CD4-positive, alpha-beta memory T cell (primary cell): ENCODE data around the gene NUAK1. TPM values are rescaled to one million over a fixed set of nuclear protein-coding genes. Genes with fewer than 3 reads are reported as not detected.

Experiments used
- CTCF ChIA-PET: fragments of 350-600 bp; sonication (Branson Sonifier 250); formaldehyde crosslinking; loops from one replicate; lab custom pipeline; 2021; ENCODE audit warnings: inconsistent platforms; ENCODE audit not compliant: partially characterized antibody; lab: Charles Lee
- POLR2A ChIA-PET: fragments of 350-600 bp; sonication (Branson Sonifier 250); formaldehyde crosslinking; loops from one replicate; lab custom pipeline; 2021; ENCODE audit not compliant: partially characterized antibody; lab: Charles Lee
- DNase-seq, 5 donors: peaks; one replicate each; pipeline versions ENCODE4 v3.0.0 to v3.0.0-alpha.2; 2020 to 2022; ENCODE audit warnings: mixed read lengths in 1 of 5
- H3K27ac ChIP-seq: one replicate; pipeline ENCODE4 v1.7.0; 2013; ENCODE audit warnings: low read depth, low read length
- H3K27me3 ChIP-seq: 2 replicates; pipeline ENCODE4 v1.7.0; 2013; ENCODE audit warnings: mild to moderate bottlenecking, low read length, moderate library complexity; ENCODE audit not compliant: insufficient read depth
- H3K36me3 ChIP-seq: 2 replicates; pipeline ENCODE4 v1.7.0; 2013; ENCODE audit warnings: mild to moderate bottlenecking, low read length, moderate library complexity; ENCODE audit not compliant: insufficient read depth
- H3K4me1 ChIP-seq: 2 replicates; pipeline ENCODE4 v1.7.0; 2013; ENCODE audit warnings: mild to moderate bottlenecking, low read length, moderate library complexity; ENCODE audit not compliant: insufficient read depth
- H3K4me3 ChIP-seq, 2 donors: one replicate each; pipeline ENCODE4 v1.7.0; 2013; ENCODE audit warnings: low read length in 2 of 2, mild to moderate bottlenecking in 1 of 2
- H3K9me3 ChIP-seq, 2 donors: one replicate each; pipeline ENCODE4 v1.7.0; 2013; ENCODE audit warnings: low read length in 2 of 2, control low read depth in 1 of 2; ENCODE audit not compliant: control insufficient read depth in 1 of 2
- H3K27ac Mint-ChIP-seq, 7 donors: one replicate each; pipeline ENCODE4 v1.8.0; 2020 to 2021; ENCODE audit warnings: mixed read lengths in 7 of 7, mild to moderate bottlenecking in 6 of 7, inconsistent platforms in 3 of 7, moderate library complexity in 3 of 7
- H3K27me3 Mint-ChIP-seq, 2 donors: one replicate each; pipeline ENCODE4 v1.8.0; 2020 to 2021; ENCODE audit warnings: mixed read lengths in 2 of 2
- H3K36me3 Mint-ChIP-seq, 2 donors: one replicate each; pipeline ENCODE4 v1.8.0; 2020 to 2021; ENCODE audit warnings: mixed read lengths in 2 of 2, inconsistent platforms in 1 of 2, mild to moderate bottlenecking in 1 of 2
- H3K4me1 Mint-ChIP-seq, 4 donors: one replicate each; pipeline ENCODE4 v1.8.0; 2020 to 2021; ENCODE audit warnings: mixed read lengths in 4 of 4, mild to moderate bottlenecking in 1 of 4
- H3K4me3 Mint-ChIP-seq, 8 donors: one replicate each; pipeline ENCODE4 v1.8.0; 2020 to 2021; ENCODE audit warnings: mixed read lengths in 8 of 8, mild to moderate bottlenecking in 7 of 8, moderate library complexity in 6 of 8, inconsistent platforms in 3 of 8
- H3K9me3 Mint-ChIP-seq, 8 donors: one replicate each; pipeline ENCODE4 v1.8.0; 2020 to 2021; ENCODE audit warnings: mixed read lengths in 8 of 8, mild to moderate bottlenecking in 5 of 8, inconsistent platforms in 3 of 8, moderate library complexity in 1 of 8
- intact Hi-C: fragments of 100-400 bp; cut with micrococcal nuclease; formaldehyde crosslinking; loops from one replicate; pipeline ENCODE4 v1.15.1; 2023
- polyA plus RNA-seq, 2 donors: library from polyadenylated mRNA; unstranded; fragments of 300-500 nt; fragmentation: Illumina TruSeq; gene quantifications; one replicate each; pipeline ENCODE4 v1.2.3, GENCODE V29; 2021
- total RNA-seq, 2 experiments: library from RNA; stranded (reverse); gene quantifications; one replicate each; pipeline ENCODE4 v1.2.3, GENCODE V29; 2021

NUAK1 gene
- total and polyA plus RNA-seq, 4 experiments from 2014 or later = not detected

- Histone ChIP-seq H3K27ac (no peak overlapping the region), H3K36me3 (no peaks in the 10 kb centered on the region), H3K4me3 (no peak overlapping the region), H3K27me3 (no peaks in the 10 kb centered on the region), H3K9me3 (no peaks in the 10 kb centered on the region), H3K4me1 (no peaks in the 10 kb centered on the region)
- ChIA-PET CTCF (no interaction called here), POLR2A (no interaction called here)
- intact Hi-C loops = no loop called here
- Mint-ChIP-seq H3K27me3 (peaks cover 4 to 14% of the 10 kb centered on the region in 2 donors), H3K36me3 (no peaks in the 10 kb centered on the region), H3K4me3 (no peak overlapping the region), H3K27ac (no peak overlapping the region), H3K9me3 (peaks cover 0 to 2% (median 0%) of the 10 kb centered on the region in 8 donors), H3K4me1 (no peaks in the 10 kb centered on the region)
- DNase-seq = no peak
Observed at GRCh38 chr12:106088811-106089485, 49.8 kb downstream of the NUAK1 start.

DNA sequence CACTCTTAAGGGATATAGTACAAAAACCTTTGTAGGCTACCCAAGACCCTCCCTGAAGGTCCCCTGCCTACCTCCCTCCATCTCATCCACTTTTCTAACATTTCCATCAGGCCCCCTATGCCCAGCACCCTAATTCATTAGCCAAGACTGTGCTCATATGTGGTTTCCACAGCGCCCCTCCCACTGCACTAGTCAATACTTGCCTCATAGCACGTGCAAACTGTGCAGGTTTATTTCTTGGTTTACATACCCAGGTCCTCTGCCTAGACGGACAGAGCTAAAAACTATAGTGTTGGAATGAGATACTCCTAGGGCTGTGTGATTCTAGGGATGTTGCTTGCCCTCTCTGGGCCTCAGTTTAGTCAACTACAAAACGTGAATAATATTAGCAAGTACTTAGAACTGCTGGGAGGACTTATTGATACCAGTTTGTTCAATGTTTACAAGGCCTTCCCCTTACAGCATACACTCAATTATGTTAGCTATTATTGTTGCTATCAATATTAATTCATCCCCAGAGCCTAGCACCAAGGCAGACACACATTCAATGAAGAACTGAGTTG is 50.4 kb downstream of the NUAK1 start:
- no peaks in the 10 kb centered on the region for H3K36me3 Mint-ChIP-seq
- no peak overlapping the region for H3K4me3 Mint-ChIP-seq
- H3K27ac ChIP-seq = no peak overlapping the region
- no peak for DNase-seq
- H3K4me3 ChIP-seq = no peak overlapping the region
- H3K27ac Mint-ChIP-seq = no peak overlapping the region
- no peaks in the 10 kb centered on the region for H3K27me3 ChIP-seq
- peaks cover 5 to 16% of the 10 kb centered on the region in 2 donors for H3K27me3 Mint-ChIP-seq
- no peaks in the 10 kb centered on the region for H3K4me1 ChIP-seq
- H3K4me1 Mint-ChIP-seq = no peaks in the 10 kb centered on the region
- H3K36me3 ChIP-seq = no peaks in the 10 kb centered on the region
- ChIA-PET CTCF (no interaction called here), POLR2A (no interaction called here)
- intact Hi-C loops = no loop called here
- peaks cover 0 to 2% (median 0%) of the 10 kb centered on the region in 8 donors for H3K9me3 Mint-ChIP-seq
- no peaks in the 10 kb centered on the region for H3K9me3 ChIP-seq

DNA sequence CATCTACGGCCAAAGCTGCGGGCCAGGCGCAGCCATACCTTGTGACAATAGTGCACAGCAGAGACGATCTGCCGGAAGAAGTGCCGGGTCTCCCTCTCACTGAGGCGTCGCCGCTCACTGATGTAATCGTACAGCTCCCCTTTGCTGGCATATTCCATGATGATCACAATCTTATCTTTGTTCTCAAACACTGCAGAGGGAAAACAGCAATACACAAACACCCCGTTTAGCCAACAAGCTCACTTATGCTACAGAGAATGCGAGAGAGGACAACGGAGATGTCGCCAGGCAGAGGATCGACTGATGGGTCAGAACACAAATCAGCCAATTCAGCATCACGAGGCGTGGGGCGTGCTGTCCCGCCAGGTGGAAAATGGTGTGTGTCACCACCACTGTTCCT is 52.1 kb downstream of the NUAK1 start:
- DNase-seq = no peak
- H3K4me1 Mint-ChIP-seq = no peaks in the 10 kb centered on the region
- Histone ChIP-seq H3K9me3 (no peaks in the 10 kb centered on the region), H3K27ac (no peak overlapping the region), H3K36me3 (no peaks in the 10 kb centered on the region), H3K4me3 (no peak overlapping the region), H3K27me3 (no peaks in the 10 kb centered on the region), H3K4me1 (no peaks in the 10 kb centered on the region)
- no peaks in the 10 kb centered on the region for H3K36me3 Mint-ChIP-seq
- CTCF ChIA-PET = no interaction called here
- intact Hi-C loops = no loop called here
- H3K9me3 Mint-ChIP-seq = peaks cover 0 to 2% (median 0%) of the 10 kb centered on the region in 8 donors
- H3K4me3 Mint-ChIP-seq = no peak overlapping the region
- H3K27me3 Mint-ChIP-seq = peaks cover 8 to 12% of the 10 kb centered on the region in 2 donors
- no peak overlapping the region for H3K27ac Mint-ChIP-seq
- POLR2A ChIA-PET = no interaction called here

DNA sequence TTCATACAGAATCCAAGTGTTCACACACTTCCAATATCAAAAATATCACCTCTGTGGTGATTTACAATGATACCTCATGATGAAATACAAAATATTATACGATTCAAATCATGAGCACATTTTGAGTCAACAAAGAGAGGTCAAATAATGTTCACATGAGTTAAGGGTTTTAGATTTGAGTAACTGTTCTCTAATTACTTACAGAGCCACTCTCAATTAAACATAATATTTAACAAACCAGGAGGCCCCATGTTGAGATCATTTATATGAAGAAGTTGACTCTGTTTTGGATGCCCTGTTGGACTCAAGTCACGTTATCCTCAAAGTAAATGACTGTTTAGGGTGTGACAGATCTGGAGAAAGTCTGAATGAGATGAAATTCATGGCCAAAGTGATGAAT is 53.5 kb downstream of the NUAK1 start:
- intact Hi-C loops = no loop called here
- Histone ChIP-seq H3K27ac (no peak overlapping the region), H3K27me3 (no peaks in the 10 kb centered on the region), H3K36me3 (no peaks in the 10 kb centered on the region), H3K4me1 (no peaks in the 10 kb centered on the region), H3K9me3 (no peaks in the 10 kb centered on the region), H3K4me3 (no peak overlapping the region)
- H3K4me1 Mint-ChIP-seq = no peaks in the 10 kb centered on the region
- ChIA-PET POLR2A (no interaction called here), CTCF (no interaction called here)
- no peaks in the 10 kb centered on the region for H3K36me3 Mint-ChIP-seq
- H3K9me3 Mint-ChIP-seq = peaks cover 0 to 3% (median 0%) of the 10 kb centered on the region in 8 donors
- peaks cover 10 to 12% of the 10 kb centered on the region in 2 donors for H3K27me3 Mint-ChIP-seq
- no peak overlapping the region for H3K4me3 Mint-ChIP-seq
- H3K27ac Mint-ChIP-seq = no peak overlapping the region
- no peak for DNase-seq

- peaks cover 10 to 11% of the 10 kb centered on the region in 2 donors for H3K27me3 Mint-ChIP-seq
- no peaks in the 10 kb centered on the region for H3K4me1 Mint-ChIP-seq
- ChIA-PET POLR2A (no interaction called here), CTCF (no interaction called here)
- H3K36me3 ChIP-seq = no peaks in the 10 kb centered on the region
- no peaks in the 10 kb centered on the region for H3K27me3 ChIP-seq
- no peaks in the 10 kb centered on the region for H3K4me1 ChIP-seq
- no peaks in the 10 kb centered on the region for H3K9me3 ChIP-seq
- no peak overlapping the region for H3K27ac ChIP-seq
- H3K36me3 Mint-ChIP-seq = no peaks in the 10 kb centered on the region
- no peak overlapping the region for H3K4me3 ChIP-seq
- peaks cover 0 to 3% (median 0%) of the 10 kb centered on the region in 8 donors for H3K9me3 Mint-ChIP-seq
- intact Hi-C loops = no loop called here
- no peak for DNase-seq
- H3K4me3 Mint-ChIP-seq = no peak overlapping the region
- no peak overlapping the region for H3K27ac Mint-ChIP-seq
Observed at GRCh38 chr12:106084759-106085158, 54.0 kb downstream of the NUAK1 start.

DNA sequence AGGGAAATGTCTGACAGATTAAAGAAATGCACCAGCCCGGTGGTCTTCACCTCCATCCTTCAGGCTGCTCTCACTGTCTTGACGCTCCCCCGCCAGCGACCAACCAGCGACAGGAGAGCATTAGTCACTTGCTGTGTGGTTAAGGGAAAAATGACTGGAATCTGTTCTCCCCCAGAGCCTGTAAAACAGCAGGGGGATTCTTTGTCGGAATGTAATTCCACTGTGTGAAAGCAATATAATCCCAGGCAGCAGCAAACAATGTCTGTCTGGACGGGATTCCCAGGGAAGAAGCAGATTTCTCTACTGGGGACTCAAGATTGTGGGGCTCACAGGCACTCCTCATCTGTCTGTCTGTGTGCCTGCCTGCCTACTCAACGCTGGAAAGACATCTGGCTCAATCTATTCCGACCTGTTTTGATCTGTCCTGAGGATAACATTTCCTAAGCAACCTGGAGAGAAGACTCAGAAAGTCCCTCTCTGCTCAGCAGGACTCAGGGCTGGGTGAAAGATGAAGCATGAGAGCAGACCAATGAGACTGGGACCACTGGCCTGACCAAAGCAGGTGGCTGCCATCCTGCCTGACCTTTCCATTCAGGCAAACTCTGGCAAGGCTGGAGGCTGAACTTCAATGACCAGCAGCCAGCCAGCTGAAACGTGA is 54.6 kb downstream of the NUAK1 start:
- H3K27ac Mint-ChIP-seq = no peak overlapping the region
- H3K27me3 ChIP-seq = no peaks in the 10 kb centered on the region
- CTCF ChIA-PET = no interaction called here
- POLR2A ChIA-PET = no interaction called here
- no peaks in the 10 kb centered on the region for H3K4me1 ChIP-seq
- no peak overlapping the region for H3K27ac ChIP-seq
- intact Hi-C loops = no loop called here
- H3K9me3 ChIP-seq = no peaks in the 10 kb centered on the region
- no peaks in the 10 kb centered on the region for H3K36me3 Mint-ChIP-seq
- no peak overlapping the region for H3K4me3 ChIP-seq
- H3K36me3 ChIP-seq = no peaks in the 10 kb centered on the region
- peaks cover 11 to 13% of the 10 kb centered on the region in 2 donors for H3K27me3 Mint-ChIP-seq
- no peak for DNase-seq
- no peaks in the 10 kb centered on the region for H3K4me1 Mint-ChIP-seq
- H3K9me3 Mint-ChIP-seq = peaks cover 0 to 3% (median 0%) of the 10 kb centered on the region in 8 donors
- no peak overlapping the region for H3K4me3 Mint-ChIP-seq

DNA sequence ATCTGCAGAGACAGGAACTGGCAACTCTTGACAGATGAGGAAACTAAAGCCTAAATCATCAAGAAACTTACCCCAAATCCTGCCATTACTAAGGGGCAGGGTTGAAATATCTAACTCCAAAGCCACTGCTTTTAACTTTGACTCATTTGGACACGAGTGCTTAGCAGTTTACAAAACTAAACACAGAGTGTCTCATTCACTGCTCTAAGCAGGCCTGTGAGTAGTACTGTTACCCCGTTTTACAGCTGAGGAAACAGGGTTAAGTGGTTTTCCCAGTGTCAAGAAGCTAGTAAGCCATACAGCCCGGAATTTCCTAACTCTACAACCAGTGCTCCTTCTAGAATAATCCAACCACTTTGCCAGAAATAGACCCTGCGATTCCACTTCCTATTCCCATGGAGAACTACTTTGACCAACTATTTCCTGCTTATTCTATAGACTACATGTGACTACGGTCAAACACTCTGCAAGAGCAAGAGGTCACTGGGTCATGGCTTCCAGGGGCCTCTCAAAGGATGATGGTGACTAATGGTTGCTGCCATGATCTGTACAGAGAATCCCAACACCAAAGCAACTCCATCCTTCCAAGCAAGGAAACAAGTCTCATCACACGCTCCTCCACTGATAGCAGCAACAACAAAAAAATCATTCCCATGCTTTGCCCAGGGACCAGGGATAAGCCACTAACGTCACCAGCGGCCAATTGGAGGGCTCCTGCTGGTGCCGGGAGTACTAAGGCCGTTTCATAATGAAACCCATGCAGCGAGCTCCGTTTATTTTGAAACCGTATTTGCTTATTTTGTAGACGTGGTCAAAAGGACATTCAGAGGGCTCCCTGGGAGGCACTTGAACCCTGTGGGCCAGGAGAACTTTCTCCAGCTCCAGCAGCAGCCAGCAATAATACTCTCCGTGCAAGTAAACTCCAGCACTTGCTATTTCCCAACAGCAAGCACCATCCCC is 56.3 kb downstream of the NUAK1 start:
- H3K27me3 ChIP-seq = no peaks in the 10 kb centered on the region
- no peaks in the 10 kb centered on the region for H3K4me1 ChIP-seq
- no peak overlapping the region for H3K27ac Mint-ChIP-seq
- peaks cover 13 to 16% of the 10 kb centered on the region in 2 donors for H3K27me3 Mint-ChIP-seq
- CTCF ChIA-PET = no interaction called here
- H3K9me3 ChIP-seq = no peaks in the 10 kb centered on the region
- no peaks in the 10 kb centered on the region for H3K36me3 ChIP-seq
- no peaks in the 10 kb centered on the region for H3K4me1 Mint-ChIP-seq
- peaks cover 0 to 3% (median 0%) of the 10 kb centered on the region in 8 donors for H3K9me3 Mint-ChIP-seq
- no peak overlapping the region for H3K4me3 ChIP-seq
- H3K27ac ChIP-seq = no peak overlapping the region
- POLR2A ChIA-PET = no interaction called here
- no peak for DNase-seq
- H3K36me3 Mint-ChIP-seq = no peaks in the 10 kb centered on the region
- intact Hi-C loops = no loop called here
- H3K4me3 Mint-ChIP-seq = no peak overlapping the region
